NB4 (cell line): ENCODE data around the gene TMEM150B.

ENCODE experiments used
- DNase-seq: peaks from one replicate; pipeline ENCODE4 v3.0.0; 2010; ENCODE audit warnings: low read depth
- H3K4me3 ChIP-seq: one replicate; pipeline ENCODE4 v1.5.1; 2011; ENCODE audit warnings: mild to moderate bottlenecking, low read depth, low read length, moderate library complexity
- CTCF ChIP-seq: IDR thresholded peaks from one replicate; pipeline ENCODE4 v1.5.1; 2012; ENCODE audit warnings: low read depth, low read length
- MAX ChIP-seq: IDR thresholded peaks from 2 replicates; pipeline ENCODE4 v1.6.1; 2011; ENCODE audit warnings: low read depth, low read length
- MYC ChIP-seq: IDR thresholded peaks from 2 replicates; pipeline ENCODE4 v1.6.1; 2011; ENCODE audit warnings: low read depth, low read length
- POLR2A ChIP-seq: IDR thresholded peaks from 2 replicates; pipeline ENCODE4 v1.6.1; 2011; ENCODE audit warnings: mild to moderate bottlenecking; ENCODE audit not compliant: insufficient read length; ENCODE audit errors: extremely low read depth

TMEM150B gene

DNA sequence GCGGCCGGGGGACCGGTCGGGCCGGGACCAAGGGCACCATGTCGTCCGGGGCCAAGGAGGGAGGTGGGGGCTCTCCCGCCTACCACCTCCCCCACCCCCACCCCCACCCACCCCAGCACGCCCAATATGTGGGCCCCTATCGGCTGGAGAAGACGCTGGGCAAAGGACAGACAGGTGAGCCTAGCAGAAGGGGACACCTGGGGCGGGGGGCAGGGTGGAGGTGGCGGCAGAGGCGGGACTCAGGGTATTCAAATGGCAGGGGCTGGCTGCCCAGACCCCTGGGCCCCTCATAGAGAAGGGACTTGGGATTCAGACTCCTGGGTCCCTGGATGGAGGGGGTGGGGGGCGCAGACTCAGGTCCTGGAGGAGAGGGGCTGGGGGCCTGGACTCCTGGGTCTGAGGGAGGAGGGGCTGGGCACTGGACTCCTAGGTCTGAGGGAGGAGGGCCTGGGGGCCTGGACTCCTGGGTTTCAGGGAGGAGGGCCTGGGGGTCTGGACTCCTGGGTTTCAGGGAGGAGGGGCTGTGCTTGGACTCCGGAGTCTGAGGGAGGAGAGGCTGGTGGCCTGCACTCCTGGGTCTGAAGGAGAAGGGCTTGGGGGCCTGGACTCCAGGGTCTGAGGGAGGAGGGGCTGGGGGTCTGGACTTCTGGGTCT, 40.6 kb downstream of the TMEM150B start:
- no peak for DNase-seq
- H3K4me3 ChIP-seq: no peak overlapping the region
- no peak for TF ChIP-seq CTCF
- no peak for TF ChIP-seq MYC
- no peak for TF ChIP-seq POLR2A
- TF ChIP-seq MAX: no peak

- no peak within 1 kb of the TSS for H3K4me3 ChIP-seq
- TF ChIP-seq POLR2A (no peak), MAX (no peak), MYC (no peak), CTCF (no peak)
- DNase-seq: no peak
Measured at GRCh38 chr19:55283548-55284377, 41.4 kb downstream of the TMEM150B start, which contains the start of gene BRSK1. BRSK1 (plus strand) TSS chr19:55283997; CDS start chr19:55284443, 446 bp downstream.

DNA sequence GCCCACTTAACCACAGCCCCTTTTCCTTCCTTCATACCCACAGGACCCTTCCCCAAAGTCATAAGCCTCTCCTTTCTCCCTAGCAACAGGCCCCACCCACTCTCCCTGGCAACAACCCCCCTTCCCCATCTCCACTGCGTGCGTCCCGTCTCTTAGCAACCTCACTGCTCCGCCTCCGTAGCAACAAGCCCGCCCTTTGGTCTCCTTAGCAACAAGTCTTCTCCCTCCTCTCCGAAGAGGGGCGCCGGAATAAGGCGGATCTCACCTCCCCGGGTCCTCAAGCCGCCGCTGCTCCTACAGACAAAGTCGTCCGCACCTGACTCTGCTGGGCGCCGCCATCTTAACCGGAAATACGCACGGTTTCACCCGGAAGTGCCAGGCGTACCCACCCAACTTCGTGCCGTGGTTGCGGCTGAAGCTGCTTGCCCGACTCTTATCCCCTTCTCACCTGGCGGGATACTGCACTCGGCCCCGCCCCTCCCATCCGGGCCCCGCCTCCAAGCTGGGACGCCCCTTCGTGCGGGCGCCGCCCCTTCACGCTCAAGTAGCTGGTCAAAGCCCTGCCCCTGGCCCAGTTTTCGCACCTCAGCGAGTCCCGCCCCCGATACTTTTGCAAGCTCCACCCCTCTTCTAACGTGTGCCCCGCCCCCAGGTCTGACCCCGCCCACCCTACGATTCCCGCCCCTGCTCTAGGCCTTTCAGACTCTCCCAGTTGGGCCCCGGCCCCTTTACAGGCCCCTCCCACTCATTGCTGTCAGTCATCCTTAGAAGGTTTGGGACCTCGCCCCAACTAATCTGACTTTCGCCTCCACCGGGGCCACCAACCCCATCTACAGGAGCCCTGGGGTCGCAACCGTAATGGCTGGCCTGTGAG, 45.1 kb downstream of the TMEM150B start, which contains the start of gene HSPBP1:
Gene HSPBP1 (minus strand): TSS at position 341 of the 874 bp plus-strand sequence. CDS start 502 bp downstream, outside the sequence.
- TF ChIP-seq MYC: peak; percentile 47
- TF ChIP-seq POLR2A: peak; percentile 23
- peak; percentile 57; the same call in 1 of the 2 replicates for TF ChIP-seq MAX
- TF ChIP-seq CTCF: no peak
- peak; percentile 92 for DNase-seq
- H3K4me3 ChIP-seq: peak within 1 kb of the TSS; percentile 77

- DNase-seq: no peak
- H3K4me3 ChIP-seq: peak overlapping the region; percentile 77
- TF ChIP-seq MYC (no peak), CTCF (no peak), MAX (no peak), POLR2A (no peak)
Measured at GRCh38 chr19:55279340-55279739, 45.8 kb downstream of the TMEM150B start.

- peak overlapping the region; percentile 54 for H3K4me3 ChIP-seq
- TF ChIP-seq POLR2A (no peak), MAX (no peak), CTCF (no peak), MYC (no peak)
- no peak for DNase-seq
Measured at GRCh38 chr19:55278391-55279135, 46.6 kb downstream of the TMEM150B start.
